ENCODE data around the gene FOXP4. TPM values are rescaled to one million over a fixed set of nuclear protein-coding genes. Genes with fewer than 3 reads are reported as not detected.

The FOXP4 gene
- polyA plus RNA-seq, 2 of the 4 experiments (the other 2 are of a cell fraction) = 2.6 to 14.2 TPM

DNA sequence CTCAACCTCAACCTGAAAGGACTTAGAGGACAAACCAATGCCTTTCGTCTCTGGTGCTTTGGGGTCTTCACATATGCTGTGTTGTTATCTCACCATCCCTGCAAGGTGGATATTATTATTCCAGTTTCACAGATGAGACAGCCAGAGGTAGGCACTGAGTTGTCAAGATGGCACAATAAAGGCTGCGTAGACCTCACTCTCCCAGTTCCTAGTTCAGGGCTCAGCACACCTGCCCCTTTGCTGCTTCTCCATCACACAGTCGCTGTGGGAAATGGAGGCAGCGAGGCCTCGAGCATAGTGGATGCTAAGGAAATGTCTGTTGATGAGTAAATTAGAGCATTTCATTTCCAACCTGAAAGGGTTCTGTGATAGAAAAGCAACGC, 22.0 kb downstream of the FOXP4 start:
- H3K27ac ChIP-seq = no peak overlapping the region; a peak in 1 of 6 replicates
- POLR2A ChIA-PET = no interaction called here
- no peak for DNase-seq (ENCODE audit: low read depth in 1 of 2, low spot score in 1 of 2)
- no peak overlapping the region for H3K4me3 ChIP-seq
- H3K9me3 ChIP-seq = no peaks in the 10 kb centered on the region
- WGBS (ENCODE audit: missing lambda C conversion rate) = 89% methylated on average over 6 of the region's 6 CpGs
- no peak for ATAC-seq
- TF ChIP-seq TFCP2L1 (CRISPR knock-in tag; IDR thresholded peaks at IDR 0.05) (no peak), SREBF2 (IDR thresholded peaks at IDR 0.05) (no peak), FOXS1 (CRISPR knock-in tag; IDR thresholded peaks at IDR 0.05) (no peak), FOSL2 (IDR thresholded peaks at IDR 0.05) (no peak), FOSL2 (CRISPR knock-in tag; IDR thresholded peaks at IDR 0.05) (no peak), CHD4 (IDR thresholded peaks at IDR 0.05; ENCODE audit: borderline replicate concordance) (no peak), CBX8 (IDR thresholded peaks at IDR 0.05) (no peak), HOXB5 (CRISPR knock-in tag; IDR thresholded peaks at IDR 0.05) (no peak), RNF2 (IDR thresholded peaks at IDR 0.05; ENCODE audit: borderline replicate concordance, low read depth) (no peak)
- TF ChIP-seq, protein P1, sequence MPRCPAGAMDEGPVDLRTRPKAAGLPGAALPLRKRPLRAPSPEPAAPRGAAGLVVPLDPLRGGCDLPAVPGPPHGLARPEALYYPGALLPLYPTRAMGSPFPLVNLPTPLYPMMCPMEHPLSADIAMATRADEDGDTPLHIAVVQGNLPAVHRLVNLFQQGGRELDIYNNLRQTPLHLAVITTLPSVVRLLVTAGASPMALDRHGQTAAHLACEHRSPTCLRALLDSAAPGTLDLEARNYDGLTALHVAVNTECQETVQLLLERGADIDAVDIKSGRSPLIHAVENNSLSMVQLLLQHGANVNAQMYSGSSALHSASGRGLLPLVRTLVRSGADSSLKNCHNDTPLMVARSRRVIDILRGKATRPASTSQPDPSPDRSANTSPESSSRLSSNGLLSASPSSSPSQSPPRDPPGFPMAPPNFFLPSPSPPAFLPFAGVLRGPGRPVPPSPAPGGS (IDR thresholded peaks at IDR 0.05) = no peak
- TF ChIP-seq, protein P2, sequence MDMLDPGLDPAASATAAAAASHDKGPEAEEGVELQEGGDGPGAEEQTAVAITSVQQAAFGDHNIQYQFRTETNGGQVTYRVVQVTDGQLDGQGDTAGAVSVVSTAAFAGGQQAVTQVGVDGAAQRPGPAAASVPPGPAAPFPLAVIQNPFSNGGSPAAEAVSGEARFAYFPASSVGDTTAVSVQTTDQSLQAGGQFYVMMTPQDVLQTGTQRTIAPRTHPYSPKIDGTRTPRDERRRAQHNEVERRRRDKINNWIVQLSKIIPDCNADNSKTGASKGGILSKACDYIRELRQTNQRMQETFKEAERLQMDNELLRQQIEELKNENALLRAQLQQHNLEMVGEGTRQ (IDR thresholded peaks at IDR 0.05) = no peak
- no peak for FAIRE-seq
- H3K4me1 ChIP-seq = peaks cover 25% of the 10 kb centered on the region; the same call in 2 of the 3 replicates
- H3K4me2 ChIP-seq = peak overlapping the region; percentile 15; the same call in 1 of the 3 replicates
- CTCF ChIA-PET = no interaction called here

DNA sequence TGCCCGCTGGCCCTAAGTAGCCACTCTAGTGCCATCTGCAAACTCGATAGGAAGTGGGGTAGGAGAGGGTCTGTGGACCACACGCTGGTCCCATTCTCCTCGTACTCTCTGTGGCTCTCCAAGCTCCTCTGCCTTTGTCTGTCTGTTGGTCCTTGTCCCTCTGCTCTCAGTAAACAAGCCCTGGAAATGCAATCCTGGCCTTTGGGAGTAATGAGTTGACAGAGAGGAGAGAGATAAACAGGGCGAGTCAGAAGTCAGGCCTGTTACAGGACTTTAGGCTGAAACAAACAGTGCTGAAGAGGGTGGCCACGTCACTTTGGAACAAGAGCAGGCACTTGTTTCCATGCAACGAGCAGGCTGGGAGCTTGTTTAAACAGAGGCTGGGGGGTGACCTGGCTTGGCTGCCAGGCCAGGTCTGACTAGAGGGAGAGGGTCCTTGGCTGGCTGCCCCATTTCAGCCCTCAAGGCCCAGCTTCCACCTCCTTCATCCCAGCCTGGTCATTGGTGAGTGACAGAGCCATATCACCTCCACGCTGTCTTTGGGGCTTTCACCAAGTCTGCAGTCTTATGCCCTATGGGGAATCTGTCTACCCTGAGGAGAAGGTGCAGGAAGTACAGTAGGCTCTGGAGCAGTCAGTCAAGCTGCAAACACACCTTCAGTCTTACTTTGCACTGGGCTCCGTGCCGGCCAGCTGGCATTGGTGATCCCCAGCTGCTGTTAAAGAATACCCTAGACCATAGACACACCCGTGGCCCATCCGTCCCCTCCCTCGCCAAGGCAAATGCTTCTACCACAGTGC, 22.6 kb downstream of the FOXP4 start:
- H3K27ac ChIP-seq = peak overlapping the region in 1 of 2 experiments; percentile 42; a peak in 2 of 6 replicates
- ATAC-seq (peak in 1 of 2 experiments; percentile 27; a peak in 1 of 6 replicates), DNase-seq (ENCODE audit: low read depth in 1 of 2, low spot score in 1 of 2) (peak in 1 of 2 experiments; percentile 12), FAIRE-seq (no peak)
- 67% methylated on average over 13 of the region's 13 CpGs for WGBS (ENCODE audit: missing lambda C conversion rate)
- TF ChIP-seq CEBPB (IDR thresholded peaks at IDR 0.05) = no peak
- H3K9me3 ChIP-seq = no peaks in the 10 kb centered on the region
- ChIA-PET CTCF (interaction anchor here (1.0 to 2.4 kb wide), 2 partner anchors 24 to 201 kb away, joined by 3 to 6 read pairs; no protein-coding TSS in a partner anchor), POLR2A (no interaction called here)
- peak overlapping the region; percentile 15; the same call in 1 of the 3 replicates for H3K4me2 ChIP-seq
- no peak overlapping the region for H3K4me3 ChIP-seq
- peaks cover 25% of the 10 kb centered on the region; the same call in 2 of the 3 replicates for H3K4me1 ChIP-seq

DNA sequence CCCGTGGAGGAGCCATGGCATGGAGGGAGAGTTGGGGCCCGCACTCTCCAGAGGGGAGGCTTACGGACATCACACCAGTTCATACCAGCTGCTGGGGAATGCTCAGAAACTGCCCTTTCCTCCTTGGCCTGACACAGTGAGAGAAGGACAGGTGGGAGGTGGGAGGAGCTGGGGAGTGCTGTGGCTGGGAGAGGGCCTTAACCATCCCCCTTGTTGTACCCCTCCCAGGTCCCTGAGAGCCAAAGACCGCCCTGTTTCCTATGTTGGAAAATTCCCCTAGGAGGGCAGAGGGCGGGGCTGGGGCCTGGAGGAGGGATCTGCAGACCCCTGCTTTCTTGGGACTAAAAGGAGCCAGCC, 24.1 kb downstream of the FOXP4 start:
- Histone ChIP-seq H3K9me3 (no peaks in the 10 kb centered on the region), H3K27ac (peak overlapping the region in 1 of 2 experiments; percentile 37; a peak in 1 of 6 replicates), H3K4me3 (no peak overlapping the region), H3K4me2 (no peak overlapping the region), H3K4me1 (peaks cover 25% of the 10 kb centered on the region; the same call in 2 of the 3 replicates)
- WGBS (ENCODE audit: missing lambda C conversion rate) = 76% methylated on average over 2 of the region's 5 CpGs
- FAIRE-seq (no peak), DNase-seq (ENCODE audit: low read depth in 1 of 2, low spot score in 1 of 2) (no peak), ATAC-seq (no peak)
- CTCF ChIA-PET = interaction anchor here (1.4 to 2.4 kb wide), 2 partner anchors 21 to 202 kb away, joined by 3 to 6 read pairs; no protein-coding TSS in a partner anchor
- POLR2A ChIA-PET = no interaction called here
- TF ChIP-seq HEYL (CRISPR knock-in tag; IDR thresholded peaks at IDR 0.05) = no peak
- no peak for TF ChIP-seq MAZ (IDR thresholded peaks at IDR 0.05; ENCODE audit: borderline replicate concordance, low read depth, low read length)

DNA sequence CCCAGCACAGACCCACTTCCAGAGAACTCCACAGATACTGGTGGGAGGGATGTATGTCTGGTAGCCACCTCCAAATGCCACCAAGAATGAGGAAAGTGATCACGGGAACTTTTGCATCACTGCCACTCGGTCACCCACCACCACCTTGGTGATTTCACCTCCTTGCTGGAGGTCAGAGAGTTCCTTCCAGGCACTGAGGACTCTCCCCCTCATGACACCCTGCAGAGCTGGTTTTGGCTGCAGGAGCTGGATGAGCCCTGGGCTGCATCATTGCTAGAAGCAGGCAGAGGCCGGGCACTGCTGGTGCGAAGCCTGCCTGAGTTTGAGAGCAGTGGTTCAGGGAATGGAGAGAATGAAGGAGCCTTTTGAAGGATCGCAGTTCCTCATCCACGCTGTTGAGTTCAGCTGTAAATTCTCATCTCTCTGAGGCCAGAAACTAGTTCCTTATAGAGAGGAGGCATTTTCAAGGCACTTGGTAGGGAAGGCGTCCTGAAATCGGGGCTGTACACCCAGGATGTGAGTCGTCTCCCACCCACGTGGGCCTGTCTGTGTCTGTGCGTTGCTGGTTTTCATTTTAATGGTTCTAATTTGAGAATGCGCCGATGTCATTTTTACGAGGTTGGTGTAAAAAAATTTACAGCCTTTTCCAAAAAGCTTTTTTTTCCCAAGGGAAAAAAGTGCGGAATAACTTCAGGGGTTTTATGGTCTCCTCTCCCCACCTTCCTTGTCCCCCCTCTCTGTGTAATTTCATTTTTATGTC, 25.0 kb downstream of the FOXP4 start:
- CTCF ChIA-PET = interaction anchor here (1.4 to 2.4 kb wide), 2 partner anchors 20 to 203 kb away, joined by 3 to 6 read pairs; no protein-coding TSS in a partner anchor
- no peak overlapping the region for H3K4me3 ChIP-seq
- peak overlapping the region in 1 of 2 experiments; percentile 12; a peak in 1 of 6 replicates for H3K27ac ChIP-seq
- FAIRE-seq (no peak), DNase-seq (ENCODE audit: low read depth in 1 of 2, low spot score in 1 of 2) (no peak), ATAC-seq (no peak)
- POLR2A ChIA-PET = no interaction called here
- H3K4me1 ChIP-seq = peaks cover 35% of the 10 kb centered on the region
- H3K9me3 ChIP-seq = no peaks in the 10 kb centered on the region
- 81% methylated on average over 13 of the region's 15 CpGs for WGBS (ENCODE audit: missing lambda C conversion rate)
- H3K4me2 ChIP-seq = no peak overlapping the region
- no peak for TF ChIP-seq EHF (CRISPR knock-in tag; IDR thresholded peaks at IDR 0.05)
- no peak for TF ChIP-seq KDM1A (IDR thresholded peaks at IDR 0.05; ENCODE audit: low read depth)
- no peak for TF ChIP-seq SMC3 (IDR thresholded peaks at IDR 0.05)
- TF ChIP-seq, protein P2 (IDR thresholded peaks at IDR 0.05) = no peak
- TF ChIP-seq MAFK (IDR thresholded peaks at IDR 0.05; ENCODE audit: partially characterized antibody) = no peak
- no peak for TF ChIP-seq HEYL (CRISPR knock-in tag; IDR thresholded peaks at IDR 0.05)
- TF ChIP-seq FOXS1 (CRISPR knock-in tag; IDR thresholded peaks at IDR 0.05) = no peak
- TF ChIP-seq JUN (IDR thresholded peaks at IDR 0.05) = no peak
- no peak for TF ChIP-seq FOSL2 (IDR thresholded peaks at IDR 0.05)
- no peak for TF ChIP-seq FOSL2 (CRISPR knock-in tag; IDR thresholded peaks at IDR 0.05)
- no peak for TF ChIP-seq HOXB13 (CRISPR knock-in tag; IDR thresholded peaks at IDR 0.05; ENCODE audit: low read depth)
- no peak for TF ChIP-seq TFCP2L1 (CRISPR knock-in tag; IDR thresholded peaks at IDR 0.05)
- TF ChIP-seq, protein P3, sequence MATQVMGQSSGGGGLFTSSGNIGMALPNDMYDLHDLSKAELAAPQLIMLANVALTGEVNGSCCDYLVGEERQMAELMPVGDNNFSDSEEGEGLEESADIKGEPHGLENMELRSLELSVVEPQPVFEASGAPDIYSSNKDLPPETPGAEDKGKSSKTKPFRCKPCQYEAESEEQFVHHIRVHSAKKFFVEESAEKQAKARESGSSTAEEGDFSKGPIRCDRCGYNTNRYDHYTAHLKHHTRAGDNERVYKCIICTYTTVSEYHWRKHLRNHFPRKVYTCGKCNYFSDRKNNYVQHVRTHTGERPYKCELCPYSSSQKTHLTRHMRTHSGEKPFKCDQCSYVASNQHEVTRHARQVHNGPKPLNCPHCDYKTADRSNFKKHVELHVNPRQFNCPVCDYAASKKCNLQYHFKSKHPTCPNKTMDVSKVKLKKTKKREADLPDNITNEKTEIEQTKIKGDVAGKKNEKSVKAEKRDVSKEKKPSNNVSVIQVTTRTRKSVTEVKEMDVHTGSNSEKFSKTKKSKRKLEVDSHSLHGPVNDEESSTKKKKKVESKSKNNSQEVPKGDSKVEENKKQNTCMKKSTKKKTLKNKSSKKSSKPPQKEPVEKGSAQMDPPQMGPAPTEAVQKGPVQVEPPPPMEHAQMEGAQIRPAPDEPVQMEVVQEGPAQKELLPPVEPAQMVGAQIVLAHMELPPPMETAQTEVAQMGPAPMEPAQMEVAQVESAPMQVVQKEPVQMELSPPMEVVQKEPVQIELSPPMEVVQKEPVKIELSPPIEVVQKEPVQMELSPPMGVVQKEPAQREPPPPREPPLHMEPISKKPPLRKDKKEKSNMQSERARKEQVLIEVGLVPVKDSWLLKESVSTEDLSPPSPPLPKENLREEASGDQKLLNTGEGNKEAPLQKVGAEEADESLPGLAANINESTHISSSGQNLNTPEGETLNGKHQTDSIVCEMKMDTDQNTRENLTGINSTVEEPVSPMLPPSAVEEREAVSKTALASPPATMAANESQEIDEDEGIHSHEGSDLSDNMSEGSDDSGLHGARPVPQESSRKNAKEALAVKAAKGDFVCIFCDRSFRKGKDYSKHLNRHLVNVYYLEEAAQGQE (IDR thresholded peaks at IDR 0.05) = no peak

Measured in A549 (cell line).